NOMO-1 treated with dmso at 0.1 percent for 144 hours (cell line): ENCODE data around the gene MAP3K20.
"Not testable (repeated sequence)": the region's sequence is repeated elsewhere in the genome, so short reads cannot be mapped to it uniquely, and the experiment has no call there.

Experiments
- DNase-seq: peaks from one replicate; lab custom pipeline; 2025; ENCODE audit not compliant: unreplicated experiment; lab: John Stamatoyannopoulos, UW

Gene MAP3K20

DNA sequence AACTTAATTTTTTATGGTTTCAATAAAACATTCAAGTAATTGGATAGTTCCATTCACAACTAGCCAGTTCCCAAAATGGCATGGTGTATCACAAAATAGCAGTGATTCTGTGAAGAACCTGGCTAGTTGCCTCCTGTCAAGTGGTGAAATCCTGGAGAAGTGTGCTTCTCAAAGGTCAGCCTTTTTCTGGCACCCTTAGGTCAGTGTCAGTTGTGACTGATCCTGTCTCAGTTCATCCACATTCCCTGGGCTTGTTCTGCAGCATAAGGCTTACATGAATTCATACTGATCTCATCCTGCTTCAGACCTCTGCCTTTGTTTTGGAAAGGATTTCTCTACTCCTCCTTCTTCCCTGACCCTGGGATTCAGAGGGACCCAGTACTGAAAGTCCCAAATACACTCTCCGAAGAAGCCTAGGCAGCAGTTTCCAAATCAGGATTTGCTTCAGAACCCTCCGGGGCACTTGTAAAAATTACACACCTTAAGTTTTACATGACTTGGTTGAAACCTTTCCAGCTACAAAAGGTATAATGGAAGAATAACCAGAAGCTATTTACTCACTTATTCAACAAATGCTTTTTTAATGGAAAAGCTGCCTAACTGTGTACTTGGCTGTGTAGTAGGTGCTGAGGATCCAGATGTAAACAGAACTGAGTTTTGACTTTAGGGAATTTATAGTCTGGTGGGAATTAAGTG lies 11.0 kb downstream of the MAP3K20 start:
- no peak for DNase-seq

DNA sequence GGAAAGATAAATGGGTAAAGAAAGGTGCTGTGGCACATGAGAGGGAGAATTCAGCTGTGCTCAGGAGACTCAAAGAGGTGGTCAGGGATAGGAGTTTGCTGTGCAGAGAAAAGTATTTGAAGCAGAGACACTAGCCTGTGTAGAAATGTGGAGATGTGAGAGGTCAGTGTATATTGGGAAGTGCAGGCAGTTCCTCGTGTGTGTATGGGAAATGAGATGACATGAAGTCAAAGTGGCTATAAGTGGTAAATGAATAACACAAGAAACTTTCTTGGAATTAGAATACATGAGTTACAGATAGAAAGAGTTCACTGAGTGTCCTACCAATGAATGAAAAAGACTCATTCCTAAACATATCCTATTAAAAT lies 11.6 kb downstream of the MAP3K20 start:
- no peak for DNase-seq

DNA sequence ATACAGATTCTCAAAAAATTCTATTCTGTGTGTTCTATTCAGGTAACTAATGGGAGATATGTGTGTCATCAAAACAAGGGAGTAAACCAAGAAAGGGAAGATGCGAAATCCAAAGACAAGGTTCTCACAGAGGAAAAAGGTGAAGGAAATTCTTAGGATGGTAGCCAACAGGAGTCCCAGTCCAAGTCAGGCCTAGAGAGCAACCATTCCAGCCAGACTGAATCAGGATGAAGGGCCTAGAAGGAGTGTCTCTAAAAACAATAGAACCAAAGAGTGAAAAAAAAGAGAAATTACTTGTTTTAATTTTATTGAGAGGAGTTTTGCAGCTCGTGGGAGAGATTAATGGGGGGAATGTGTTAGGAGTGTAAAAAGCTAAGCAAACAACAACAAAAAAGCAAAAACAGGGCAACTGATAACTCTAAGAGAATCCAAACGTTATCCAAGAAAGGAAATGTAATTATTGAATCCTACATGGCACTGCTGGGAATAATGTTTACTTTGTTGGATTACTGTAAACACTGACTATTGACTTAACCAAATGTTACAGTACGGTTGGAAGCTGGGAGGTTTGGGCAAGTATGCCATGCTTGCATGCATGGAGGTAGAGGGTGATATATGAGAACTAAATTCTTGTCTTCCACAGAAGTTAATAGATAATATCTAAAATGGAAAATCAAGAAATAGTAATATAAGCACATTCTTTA lies 12.3 kb downstream of the MAP3K20 start:
- DNase-seq: no peak

DNA sequence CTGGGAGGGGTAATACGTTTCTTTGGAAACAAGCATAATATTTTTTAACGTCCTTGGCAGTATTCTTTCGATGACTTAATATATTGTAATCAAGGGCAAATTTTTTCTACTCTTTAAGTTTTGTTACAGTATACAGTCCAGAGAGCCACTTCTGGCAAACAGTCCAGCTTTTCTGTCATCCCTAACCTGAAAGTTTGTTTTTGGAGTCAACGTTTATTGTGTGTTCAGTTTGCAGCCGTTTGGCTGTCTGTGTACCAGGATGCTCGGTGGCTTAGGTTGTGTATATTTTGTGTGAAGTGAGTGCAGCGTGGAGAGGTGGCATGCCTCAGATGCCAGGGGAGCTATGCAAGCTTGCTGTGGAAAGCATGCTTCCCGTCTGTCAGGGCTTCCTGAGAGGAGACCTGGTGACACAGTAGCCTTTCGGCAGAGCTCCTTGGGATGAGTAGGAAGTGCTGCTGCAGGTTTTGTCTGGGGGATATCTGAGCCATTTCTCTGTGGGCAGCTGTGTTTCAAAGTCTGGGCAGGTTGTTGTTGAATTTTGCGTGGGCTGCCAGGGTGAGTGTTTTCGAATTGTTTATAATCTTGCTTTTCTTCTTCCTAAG lies 14.7 kb downstream of the MAP3K20 start:
- no peak for DNase-seq

DNA sequence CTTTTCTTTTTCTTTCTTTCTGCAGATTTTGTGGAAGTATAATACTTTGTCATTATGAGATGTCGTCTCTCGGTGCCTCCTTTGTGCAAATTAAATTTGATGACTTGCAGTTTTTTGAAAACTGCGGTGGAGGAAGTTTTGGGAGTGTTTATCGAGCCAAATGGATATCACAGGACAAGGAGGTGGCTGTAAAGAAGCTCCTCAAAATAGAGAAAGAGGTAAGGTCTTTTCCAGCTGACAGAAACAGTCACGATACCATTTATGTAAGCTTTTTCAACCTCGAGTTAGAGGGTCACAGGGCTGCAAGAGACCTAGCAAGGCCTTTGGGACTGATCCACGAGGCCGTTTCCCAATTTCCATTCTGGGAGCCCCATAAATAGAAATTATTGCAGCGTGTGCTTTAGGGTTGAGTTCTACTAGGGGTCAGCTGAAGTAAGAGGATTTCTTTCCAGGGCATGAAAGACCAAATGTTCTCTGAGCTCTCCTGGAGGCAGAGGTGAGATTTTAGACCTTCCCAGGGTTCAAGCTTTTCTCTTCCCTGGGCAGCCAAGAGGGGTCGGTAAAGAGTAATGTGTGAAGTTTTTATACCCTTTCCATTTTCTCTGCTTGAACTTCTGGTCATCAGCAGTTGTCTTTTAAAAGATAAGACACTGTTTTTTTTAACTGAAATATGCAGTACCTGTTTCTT lies 15.5 kb downstream of the MAP3K20 start:
- no peak for DNase-seq

DNA sequence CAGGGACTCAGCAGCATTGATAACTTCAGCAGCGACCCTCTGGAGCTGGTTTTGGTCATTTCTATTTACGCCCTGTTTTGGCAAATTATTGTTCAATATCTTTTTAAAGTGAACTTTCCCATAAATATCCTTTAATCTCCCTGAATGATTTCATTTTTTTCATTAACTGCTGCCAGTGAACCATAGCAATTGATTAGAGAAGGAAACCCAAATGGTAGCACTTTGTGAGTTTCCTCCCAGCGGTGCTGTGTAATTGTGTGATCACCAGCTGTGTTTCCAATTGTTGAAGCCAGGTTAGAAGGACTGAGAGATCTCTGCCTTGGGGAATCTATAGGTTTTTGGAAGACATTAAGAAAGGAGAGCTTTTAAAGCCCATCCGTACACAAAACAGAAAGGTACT lies 16.3 kb downstream of the MAP3K20 start:
- no peak for DNase-seq

DNA sequence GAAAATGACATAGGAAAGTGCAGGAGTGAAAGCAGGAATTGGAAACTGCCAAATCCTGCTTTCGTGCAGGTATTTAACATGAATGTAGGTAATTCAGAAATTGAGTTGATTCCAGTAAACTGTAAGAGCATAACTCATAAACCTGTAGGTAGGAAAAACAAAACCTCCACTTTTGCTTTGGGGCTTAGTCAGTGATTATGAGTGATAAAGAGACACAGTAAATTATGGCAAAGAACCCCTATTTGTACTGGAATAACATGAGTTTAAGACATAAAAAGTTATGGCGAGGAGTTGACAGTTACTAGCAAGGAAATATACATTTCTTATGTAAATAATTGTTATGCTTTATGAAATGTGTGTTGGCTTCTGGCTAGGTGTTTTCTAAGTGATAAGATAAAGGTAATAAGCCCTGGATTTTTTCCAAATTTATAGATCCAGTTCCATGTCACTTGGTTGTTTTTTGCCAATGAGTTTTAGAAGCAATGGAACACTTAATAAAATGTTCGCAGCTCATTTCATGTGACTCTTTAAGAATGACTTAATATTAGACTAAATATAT lies 17.3 kb downstream of the MAP3K20 start:
- DNase-seq: no peak

DNA sequence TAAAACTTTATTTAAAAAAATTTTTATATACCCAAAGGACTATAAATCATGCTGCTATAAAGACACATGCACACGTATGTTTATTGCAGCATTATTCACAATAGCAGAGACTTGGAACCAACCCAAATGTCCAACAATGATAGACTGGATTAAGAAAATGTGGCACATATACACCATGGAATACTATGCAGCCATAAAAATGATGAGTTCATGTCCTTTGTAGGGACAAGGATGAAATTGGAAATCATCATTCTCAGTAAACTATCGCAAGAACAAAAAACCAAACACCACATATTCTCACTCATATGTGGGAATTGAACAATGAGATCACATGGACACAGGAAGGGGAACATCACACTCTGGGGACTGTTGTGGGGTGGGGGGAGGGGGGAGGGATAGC lies 18.0 kb downstream of the MAP3K20 start:
- not testable (repeated sequence) for DNase-seq

DNA sequence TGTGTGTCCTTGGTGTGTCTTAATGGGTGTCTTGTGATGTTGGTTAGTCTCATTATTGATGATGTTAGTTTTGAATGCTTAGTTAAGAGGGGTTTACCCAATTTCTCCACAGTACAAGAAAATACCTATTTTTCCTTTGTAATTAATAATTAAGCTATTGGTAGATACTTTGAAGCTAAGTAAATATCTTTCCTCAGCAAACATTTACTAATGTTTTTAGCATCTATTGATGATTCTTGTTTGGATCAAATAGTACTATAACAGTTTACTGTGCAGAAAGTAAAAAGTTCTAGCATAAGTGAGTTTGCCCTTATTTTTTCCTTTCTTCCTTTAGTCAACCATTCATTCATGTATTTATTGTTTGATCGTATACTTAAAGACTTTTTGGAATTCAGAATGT lies 19.1 kb downstream of the MAP3K20 start:
- DNase-seq: no peak

DNA sequence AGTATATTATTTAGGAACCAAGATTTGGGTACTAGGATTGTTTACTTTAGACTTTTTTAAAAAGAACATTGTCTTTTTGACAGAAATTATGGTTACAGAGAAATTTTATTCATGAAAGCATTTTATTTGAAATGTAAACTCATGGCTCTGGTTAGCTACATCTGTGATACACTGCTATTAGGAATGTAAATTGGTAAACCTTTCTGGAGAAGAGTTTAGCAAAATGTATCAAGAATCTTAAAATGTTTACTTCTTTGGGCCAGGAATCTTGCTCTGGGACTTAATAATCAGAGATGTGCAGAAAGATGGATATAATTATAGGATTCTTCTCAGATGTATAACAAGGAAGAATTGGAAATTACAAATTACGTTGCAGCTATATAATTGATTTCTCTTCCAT lies 19.7 kb downstream of the MAP3K20 start:
- DNase-seq: no peak

DNA sequence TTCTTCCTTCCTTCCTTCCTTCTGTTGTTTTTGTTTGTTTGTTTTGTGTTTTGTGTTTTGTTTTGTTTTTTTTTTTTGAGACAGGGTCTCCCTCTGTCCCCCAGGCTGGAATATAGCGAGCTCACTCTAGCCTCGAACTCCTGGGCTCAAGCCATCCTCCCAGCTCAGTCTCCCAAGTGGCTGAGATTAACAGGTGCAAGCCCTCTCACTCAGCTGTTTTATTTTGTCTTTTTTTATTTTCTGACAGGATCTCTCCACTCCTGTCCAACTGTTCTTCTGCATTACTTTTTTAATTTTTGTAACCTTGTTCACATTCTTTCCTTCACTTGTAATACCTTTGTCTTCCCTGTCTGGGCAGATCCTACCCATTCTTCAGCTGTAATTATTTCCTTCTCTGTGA lies 23.6 kb downstream of the MAP3K20 start:
- no peak for DNase-seq

DNA sequence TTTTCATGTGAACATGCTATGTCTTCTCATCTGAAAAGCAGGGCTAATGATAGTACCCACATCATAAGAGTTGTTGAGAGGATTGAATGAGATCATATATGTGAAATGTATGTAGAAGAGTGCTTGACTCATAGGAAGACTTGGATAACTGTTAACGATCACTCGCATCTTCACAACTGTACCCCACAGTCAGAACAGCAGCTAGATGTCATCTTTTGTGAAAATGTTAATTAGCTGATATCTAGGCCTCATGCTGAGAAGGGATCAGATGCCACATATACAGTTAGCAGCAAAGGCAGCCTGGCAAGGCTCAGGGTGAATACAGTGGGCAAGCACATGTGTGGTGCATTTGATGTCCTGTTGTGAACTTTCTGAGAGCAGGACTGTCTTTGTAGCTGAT lies 24.2 kb downstream of the MAP3K20 start:
- DNase-seq: no peak

DNA sequence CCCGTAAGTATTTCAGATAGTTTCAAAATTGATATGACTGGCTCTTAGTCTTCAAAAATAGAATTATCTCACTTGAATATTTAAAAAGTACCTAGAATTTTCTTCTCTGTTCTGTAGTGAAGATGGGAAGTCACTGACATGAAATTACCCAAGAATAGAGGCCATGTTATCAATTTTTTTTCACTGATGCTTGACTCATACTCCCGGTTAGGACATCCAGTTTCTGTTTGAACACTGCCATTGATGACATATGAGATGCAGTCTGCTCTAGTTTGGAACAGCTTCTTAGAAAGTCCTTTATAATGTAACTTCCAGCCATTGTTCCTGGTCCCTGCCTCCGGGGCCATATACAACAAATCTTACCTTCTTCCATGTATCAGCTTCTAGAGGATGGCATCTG lies 26.0 kb downstream of the MAP3K20 start:
- DNase-seq: no peak

DNA sequence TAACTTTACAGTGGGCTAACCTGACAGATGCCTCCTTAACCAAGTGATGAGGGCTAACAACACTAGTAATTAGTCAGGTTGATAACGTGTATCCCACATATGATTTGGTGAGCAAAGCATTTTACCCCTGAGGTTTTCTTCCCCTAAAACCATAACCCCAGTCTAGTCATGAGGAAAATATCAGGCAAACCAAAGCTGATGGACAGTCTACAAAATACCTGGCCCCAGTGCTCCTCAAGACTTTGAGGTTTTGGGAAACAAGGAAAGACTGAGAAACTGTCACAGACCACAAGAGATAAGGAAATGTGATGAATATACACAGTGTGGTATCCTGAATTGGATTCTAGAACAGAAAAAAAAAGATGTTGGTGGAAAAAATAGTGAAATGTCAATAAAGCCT lies 28.5 kb downstream of the MAP3K20 start:
- DNase-seq: no peak

DNA sequence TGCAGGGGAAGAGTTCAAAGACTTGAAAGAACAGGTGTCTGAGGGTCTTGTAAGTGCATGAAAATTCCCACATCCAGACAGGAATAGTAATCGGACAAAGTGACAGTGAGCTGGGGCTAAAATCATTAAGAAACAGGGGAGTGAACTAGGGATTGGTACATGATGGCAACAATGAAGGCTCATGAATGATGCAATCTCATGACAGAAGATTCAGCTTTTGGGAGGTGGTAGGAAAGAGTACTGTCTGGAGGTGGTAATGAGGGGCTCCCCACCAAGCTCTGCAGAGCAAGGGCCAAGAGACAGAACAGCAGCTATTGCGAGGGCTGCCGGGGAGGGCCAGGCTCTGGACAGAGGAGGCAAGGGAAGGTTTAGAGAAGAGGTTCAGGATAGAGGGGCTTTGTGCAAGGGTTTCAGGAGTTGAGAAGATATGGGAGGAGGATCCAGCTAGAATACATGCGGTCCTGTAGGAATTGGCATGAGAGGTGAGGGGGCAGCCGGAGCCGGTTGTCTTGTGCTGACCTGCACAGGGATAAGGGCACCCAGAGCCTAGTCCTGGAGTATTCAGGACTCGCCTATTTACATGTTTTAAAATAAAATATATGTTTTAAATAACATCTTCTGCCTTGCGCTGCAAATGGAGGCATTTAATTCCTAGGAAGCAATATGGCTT lies 31.4 kb downstream of the MAP3K20 start:
- no peak for DNase-seq

DNA sequence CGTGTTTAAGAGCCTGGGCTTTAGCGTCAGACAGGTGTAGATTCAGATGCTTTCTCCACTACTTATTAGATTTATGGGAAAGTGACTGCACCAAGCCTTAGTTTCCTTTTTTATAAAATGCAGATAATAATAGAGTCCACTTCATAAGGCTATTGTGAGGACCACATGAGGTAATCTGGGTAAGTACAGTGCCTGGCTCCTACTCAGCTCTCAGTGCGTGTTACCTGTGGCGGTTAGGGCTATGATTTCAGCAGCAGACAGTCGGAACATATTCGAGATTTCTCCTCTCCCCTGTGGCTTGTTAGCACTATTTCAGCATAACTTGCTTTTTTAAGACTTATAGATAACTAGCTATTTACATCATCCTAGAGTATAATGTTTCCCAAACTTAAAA lies 32.0 kb downstream of the MAP3K20 start:
- no peak for DNase-seq

DNA sequence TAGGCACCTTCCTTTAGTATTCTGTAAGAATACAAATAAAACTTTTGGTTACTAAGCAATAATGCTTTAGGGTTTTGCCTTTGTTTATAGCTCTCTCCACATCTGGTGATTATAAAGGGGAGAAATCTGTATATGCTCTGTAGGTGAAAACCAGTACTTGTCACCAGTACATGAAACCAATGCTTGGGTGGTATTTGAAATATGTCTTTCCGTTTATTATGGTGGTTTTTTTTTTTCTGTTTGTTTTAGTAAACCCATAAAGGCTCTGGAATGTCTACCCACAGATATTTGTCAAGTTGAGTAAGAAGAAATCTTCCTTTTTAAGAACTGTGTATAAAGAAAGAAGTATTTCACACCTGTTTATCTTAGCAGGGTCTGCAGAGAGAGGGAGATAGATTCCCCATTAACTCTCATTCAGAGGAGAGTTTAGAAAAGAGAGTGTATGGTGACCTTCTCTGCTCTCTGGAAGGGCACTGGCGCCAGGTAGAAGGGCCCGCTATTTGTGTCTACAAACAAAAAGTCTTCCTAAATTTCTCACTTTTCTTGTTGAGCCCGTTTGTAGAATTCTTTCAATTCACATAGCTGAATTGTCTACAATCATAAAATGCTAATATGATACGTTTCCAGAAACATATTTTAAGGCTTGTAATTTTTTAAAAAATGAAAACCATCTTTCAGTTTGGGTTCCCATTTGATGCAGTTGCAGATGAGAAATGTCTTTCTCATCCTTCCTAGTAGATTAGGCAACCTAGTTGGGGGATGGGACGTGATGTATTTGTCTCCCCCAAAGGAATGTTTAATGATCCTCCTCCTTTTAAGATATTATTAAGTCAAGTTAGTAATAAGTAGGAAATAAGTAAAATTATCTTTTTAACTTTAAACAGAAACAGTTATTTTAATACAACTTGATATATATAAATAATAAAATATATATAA lies 33.9 kb downstream of the MAP3K20 start:
- DNase-seq: no peak

DNA sequence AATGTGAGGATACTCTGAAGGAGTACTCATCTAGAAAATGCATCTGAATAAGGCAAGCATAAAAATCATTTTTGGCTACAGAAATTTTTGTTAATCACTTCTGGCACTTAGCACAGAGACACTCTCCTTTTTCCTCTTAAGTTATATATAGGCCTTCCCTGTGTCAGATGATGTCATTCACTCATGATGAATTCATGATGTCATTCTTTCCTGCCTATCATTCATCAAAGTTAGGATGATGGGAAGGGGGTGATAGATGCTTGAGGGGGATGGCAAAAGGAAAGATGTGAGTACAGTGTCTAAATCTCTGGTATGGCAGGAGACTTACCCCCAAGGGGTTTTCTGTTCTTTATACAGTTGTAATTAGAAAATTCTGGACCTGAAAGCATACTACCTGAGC lies 42.0 kb downstream of the MAP3K20 start:
- no peak for DNase-seq

DNA sequence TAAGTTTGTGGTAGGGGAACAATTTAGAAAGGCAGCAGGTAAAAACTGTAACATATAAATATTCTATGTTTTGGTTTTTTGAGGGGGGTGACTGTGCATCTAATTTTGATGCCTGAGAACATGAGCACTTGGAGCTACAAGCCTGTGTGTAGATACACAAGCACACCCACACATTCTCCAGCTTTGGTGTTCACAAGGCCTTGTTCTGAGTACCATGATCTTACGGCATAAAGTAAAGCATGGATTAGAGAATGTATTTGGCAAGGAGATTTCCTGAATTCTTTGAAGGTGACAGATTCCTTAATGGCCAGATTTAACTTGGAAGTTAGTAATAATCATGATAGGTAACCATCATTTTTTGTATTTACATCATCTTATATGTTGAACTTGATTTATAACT lies 42.7 kb downstream of the MAP3K20 start:
- DNase-seq: no peak
